ENCODE measurements around the gene RBM45.
"Not testable (repeated sequence)": the region's sequence is repeated elsewhere in the genome, so short reads cannot be mapped to it uniquely, and the experiment has no call there.

The RBM45 gene

DNA sequence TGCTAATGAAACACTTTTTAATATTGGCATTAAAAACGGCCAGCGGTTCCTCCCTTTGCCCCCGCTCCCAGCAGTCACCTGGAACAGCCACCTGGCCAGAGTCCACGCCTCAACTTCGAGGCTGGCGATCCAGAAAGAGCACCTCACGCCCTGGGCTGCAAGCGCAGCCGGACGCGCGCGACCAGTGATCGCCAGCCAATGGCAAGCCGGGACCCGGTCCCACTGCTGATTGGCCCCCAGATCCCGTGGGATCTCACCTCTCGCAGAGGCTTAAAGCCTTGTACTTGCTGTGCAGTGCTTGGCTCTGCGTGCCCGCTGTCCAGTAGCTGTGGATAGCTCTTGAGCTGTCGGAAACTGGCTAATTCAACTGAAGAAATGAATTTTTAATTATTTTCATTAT lies 4.1 kb upstream of the RBM45 start:
- DNase-seq (ENCODE audit: low spot score): no peak

DNA sequence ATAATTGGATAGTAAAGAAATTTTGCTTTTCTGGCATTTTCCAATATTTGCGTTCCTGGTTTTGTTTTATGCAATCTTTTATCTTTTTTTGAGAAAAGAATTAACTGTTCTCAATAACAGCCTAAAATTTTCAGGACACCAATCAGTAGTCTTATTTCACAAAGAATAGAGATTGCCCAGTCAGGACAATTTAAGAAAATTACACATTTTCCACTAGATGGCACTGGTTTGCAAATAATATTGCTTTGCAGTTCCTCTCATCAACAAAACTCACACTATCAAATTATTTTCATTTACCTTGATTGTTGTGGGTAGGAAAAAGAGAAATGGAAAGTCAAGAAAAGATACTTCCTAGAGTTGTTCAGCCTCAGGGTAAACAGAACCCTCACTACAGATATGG lies 2.4 kb upstream of the RBM45 start:
- peak; percentile 39 for DNase-seq (ENCODE audit: low spot score)

DNA sequence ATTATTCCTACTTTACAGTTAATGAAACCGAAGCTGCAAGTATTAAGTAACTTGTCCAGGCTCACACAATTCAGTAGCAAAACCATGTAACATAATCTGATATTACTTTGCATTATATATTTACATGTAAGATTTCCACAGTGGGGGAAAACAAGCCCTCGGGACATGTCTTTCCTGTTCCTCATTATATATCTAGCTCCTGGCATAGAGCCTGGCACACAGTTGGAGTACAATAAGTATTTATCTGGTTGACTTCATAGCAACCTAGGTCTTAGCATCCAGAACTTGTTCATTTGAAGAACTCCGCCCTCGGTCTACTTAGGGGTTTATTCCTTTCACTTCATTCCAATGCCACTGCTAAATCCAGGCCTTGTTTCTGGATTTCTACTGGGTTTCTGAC lies 1.6 kb upstream of the RBM45 start:
- no peak for DNase-seq (ENCODE audit: low spot score)

DNA sequence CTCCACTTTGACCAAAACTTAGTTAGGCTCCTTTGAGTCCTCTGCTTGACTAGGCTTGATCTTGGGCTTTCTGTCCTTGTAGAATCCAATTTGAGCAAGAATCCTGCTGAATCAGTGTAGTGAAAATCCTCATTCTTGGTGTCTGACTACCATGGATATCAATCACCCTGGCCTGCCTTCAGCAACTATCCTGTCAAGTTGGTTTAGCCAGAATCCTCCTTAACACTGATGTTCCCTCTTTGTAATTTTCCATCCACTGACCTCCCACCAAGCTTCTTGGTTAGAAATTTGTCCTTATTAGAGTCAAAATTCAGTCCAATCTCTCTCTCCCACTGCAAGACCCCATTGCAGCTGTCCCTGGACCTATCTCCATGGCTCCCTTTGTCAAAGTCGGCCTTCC lies 494 bp upstream of the RBM45 start:
- no peak for DNase-seq (ENCODE audit: low spot score)

DNA sequence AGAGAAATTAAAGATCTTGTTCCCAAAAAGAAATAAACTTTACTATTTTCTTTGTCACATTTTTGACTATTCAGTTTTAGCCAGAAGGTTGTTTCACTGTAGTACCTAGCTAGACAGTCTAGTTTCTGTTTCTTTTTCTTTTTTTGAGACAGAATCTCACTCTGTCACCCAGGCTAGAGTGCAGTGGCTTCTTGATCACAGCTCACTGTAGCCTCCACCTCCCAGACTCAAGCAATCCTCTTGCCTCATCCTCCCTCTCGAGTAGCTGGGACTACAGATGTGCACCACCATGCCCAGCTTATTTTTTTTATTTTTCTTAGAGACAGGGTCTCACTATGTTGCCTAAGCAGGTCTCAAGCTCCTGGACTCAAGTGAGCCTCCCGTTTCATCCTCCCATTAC lies 2.2 kb downstream of the RBM45 start:
- DNase-seq (ENCODE audit: low spot score): no peak

DNA sequence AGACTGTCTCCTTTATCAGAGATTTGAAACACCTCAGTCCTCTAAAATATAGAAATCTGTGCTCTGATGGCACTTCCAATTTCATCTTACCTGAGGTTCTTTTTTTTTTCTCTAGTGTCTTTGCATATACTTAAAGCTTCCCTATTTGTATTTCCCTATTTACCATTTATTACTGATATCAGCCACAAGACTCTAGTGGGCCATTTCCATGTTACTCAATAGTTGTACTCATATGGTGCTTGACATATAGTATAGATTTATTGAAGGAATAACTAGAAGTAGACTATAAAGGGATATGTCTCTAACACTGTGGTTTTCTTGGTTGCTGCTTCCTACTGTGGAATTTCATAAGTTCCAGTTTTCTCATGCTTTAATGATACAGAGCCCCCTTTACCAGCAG lies 3.0 kb downstream of the RBM45 start:
- DNase-seq (ENCODE audit: low spot score): no peak

DNA sequence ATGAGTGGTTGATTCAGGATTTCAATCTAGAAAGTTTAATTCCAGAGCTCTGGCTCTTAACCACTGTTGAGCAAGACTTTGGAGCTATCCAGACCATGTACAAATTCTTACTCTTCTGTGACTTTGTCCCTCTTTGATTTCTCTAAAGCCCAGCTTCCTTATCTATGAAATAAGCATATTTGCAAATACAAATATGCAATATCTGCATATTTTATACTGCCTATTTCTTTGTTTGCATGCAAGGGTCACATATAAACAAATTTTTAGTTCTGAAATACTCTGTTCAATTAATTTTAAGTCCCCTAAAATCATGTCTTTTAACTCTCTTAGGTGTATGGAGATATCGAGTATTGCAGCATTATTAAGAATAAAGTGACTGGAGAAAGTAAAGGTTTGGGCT lies 5.5 kb downstream of the RBM45 start:
- no peak for DNase-seq (ENCODE audit: low spot score)

DNA sequence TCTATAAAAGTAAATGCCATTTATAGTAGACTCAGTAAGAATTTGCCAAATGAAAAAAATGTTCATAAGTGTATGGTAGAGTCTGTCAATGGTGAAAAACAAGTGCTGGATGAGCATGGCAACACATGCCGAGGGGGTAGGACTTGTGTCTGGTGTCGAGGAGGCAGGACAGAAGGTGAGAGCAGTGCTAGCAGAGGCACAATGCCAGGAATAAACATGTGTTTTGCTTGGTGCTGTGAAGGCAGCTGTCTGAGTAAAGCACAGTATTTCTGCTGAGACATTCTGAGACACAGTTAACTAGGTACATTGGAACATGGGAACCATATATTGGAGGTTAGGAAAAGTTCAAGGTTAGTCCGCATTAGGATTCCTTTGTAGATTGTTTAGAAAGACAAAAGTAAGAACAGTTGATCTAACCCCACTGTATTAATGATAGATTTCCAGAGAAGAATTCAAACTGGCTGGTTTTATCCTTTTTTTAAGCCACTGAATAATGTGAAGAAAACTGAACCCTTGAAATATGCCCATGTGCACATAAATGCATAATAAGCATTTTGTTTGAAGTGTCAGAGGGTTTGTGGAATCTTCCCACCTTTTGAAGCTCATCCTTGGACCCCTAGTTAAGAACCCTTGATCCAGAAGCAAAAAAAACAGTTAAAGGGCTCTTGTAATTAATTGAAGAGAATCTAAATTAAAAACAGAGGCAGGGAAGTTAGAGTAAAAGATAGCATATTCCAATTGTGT lies 7.1 kb downstream of the RBM45 start:
- DNase-seq (ENCODE audit: low spot score): no peak

DNA sequence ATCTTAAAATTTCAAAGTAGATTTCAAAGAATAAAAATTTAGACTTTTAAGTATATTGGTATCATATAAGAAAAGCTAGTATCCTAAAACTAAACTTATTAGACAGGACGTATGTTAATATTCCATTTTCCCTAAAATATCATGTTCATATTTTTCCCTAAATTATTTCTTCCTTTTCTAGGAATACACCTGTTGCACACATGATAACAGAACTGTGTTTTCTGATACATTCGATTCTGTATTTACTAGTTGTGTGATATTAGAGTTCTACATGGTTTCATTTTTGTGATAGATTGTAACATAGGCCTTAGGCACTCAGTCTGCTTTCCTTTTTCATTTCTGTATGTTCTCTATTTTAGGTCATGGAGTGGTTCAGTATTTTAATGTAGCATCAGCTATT lies 10.9 kb downstream of the RBM45 start:
- DNase-seq (ENCODE audit: low spot score): no peak

DNA sequence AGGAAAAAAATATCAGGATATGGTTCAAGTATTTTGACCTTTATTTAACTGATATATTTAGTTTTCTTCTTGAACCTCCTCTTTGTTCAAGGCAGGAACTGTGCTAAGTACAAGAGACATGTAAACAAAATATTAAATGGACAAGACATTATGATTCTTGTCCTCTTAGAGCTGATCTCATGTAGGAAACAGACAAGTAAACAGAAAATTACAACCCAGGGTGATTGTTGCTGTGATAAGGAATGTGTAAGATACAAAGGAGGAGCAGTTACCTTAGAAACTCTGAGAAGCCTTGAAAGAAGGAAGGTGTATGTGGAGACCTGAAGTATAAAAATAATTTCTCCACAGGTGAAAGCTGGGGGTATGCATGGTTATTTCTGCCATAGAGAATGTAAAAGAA lies 12.9 kb downstream of the RBM45 start:
- DNase-seq (ENCODE audit: low spot score): no peak

DNA sequence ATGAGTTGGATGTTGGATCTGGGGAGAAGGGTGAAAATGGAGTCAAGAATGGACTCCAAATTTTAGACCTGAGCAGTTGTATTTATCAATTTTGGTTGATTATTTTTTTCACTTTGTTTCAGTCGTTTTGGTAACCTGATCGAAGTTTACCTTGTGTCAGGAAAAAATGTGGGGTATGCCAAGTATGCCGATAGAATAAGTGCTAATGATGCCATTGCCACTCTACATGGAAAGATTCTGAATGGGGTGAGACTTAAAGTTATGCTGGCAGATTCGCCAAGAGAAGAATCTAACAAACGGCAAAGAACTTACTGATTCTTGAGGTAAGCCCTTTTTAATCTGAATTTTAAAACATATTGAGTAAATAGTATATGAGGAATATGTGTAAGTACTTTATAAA lies 13.6 kb downstream of the RBM45 start:
- DNase-seq (ENCODE audit: low spot score): no peak

DNA sequence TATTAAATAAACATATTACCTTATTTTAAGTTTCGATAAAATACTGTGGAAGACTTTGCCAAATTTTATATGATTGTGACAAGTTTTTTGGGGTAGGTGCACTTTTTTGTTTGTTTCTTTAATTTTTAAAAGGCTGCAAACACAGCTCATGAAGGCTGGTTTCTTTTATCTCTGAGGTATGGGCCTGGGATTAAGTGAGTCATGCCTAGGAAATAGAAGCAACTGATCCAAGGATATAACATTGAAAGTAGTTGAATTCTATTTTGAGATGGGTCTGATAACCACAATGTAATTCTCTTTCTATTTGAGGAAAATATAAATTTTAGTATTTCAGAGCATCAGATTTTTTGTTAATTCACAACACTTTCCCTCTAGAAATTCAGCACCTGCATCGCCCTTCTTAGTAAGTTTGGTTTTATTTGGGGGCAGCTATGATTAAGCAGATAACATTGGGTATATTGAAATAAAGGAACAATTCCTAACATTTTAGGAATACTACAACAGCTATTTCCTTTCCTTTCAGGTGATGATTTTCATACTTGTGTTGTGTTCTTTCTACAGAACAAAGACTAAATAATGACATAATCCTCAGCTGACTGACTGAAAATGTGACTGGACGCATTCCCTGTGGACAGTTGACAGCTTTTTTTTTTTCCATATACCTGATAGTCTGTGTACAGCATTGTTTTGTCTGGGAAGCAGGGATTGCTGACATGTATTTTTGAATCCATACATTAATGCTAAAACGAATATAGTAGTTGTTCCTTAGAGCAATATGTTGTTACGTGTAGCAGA lies 16.8 kb downstream of the RBM45 start:
- DNase-seq (ENCODE audit: low spot score): no peak

DNA sequence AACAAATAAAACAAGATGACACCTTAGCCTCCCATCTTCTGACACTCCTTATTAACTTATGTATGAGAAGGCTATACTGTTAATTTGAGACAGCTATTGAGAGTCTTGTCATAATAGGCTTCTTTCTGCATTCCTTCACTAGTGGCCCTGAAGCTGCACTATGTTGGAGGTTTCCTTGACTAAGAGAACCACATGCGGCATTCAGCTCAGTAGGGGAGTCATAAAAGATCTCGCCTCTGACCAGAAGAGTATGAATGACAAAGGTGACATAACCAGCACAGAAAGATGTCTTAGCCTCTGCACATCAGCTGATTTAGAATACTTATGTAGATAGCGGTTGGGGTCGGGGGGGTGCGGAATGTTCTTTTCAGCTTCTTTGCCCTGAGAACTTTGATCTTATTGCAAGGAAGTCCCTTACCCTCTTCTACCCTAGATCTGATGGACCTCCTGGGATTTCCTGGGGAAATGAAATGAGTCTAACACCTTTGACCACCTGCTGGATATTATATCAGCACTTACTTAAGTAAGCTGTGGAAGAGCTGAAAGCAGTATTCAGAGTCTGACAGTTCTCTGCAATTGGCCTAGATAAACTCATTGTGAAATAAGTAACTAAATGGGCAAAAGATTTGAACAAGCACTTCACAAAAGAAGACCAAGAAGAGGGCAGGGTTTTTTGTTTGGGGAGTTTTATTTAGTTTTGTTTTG lies 24.2 kb downstream of the RBM45 start:
- DNase-seq (ENCODE audit: low spot score): no peak

DNA sequence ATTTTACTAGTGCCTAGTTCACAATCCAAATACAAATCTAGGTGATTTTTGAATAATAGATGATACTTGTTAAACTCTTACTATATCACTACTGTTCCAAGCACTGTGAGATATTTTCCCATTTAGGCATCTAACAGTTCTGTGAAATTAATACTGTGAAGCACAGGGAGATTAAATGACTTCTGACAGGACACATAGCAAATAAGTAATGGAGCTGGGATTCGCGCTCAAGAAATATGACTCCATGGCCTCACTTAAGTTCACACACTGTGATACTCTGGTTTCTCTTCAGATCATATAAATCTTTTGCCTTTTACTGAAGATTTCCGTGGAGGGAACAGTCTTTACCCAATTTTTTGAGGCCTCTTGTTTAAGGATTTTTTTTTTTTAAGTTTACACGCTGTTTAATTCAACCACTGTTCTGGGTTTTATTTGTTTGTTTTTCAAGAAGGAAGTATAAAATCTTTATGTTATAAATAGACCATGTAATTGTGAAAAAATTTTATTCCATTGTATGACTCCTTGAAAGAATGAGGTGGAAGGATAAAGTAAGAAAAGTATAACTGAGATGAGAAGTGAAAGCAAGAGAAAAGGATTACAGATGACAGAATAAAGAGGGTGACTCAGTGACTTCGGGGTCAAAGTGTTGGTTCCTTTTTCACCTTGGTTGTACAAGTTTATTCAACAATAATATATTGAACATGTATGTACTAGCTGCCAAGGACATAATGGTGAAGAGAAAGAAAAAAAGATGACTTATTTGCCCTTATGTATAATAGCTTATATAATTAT lies 30.2 kb downstream of the RBM45 start:
- no peak for DNase-seq (ENCODE audit: low spot score)

DNA sequence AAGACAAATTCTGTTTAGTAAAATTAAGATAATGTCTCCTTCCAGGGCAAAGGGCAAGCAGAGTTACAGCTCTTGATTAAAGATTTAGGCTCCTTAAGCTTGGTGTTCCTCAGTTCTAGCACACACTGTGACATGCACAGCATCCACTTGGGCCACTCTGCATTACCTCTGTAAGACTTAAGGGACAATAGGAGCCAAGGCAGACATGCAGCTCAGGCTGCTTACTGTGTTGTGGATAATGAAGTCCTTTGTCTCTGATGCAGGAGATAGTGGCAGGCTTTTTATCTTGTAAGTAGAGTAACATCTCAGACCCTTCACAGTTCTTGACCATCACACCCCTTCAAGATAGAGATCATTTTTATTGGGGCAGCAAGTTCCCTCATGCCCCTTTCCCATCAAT lies 31.2 kb downstream of the RBM45 start:
- DNase-seq (ENCODE audit: low spot score): no peak

DNA sequence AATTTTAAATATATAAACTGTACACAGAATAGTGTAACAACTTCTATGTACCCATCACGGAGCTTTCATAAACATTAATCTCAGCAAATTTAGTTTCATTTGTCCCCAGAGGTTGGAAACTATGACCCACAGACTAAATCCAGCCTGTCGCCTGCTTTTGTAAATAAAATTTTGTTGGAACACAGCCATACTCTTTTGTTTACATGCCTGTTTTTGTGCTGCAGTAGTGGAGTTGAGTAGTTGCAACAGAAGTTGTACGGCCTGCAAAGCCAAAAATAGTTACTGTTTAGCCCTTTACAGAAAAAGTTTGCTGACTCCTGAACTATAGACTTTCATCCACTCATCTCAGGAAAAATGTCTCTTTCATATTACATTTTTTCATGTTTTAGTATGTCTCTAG lies 39.8 kb downstream of the RBM45 start:
- DNase-seq (ENCODE audit: low spot score): no peak

DNA sequence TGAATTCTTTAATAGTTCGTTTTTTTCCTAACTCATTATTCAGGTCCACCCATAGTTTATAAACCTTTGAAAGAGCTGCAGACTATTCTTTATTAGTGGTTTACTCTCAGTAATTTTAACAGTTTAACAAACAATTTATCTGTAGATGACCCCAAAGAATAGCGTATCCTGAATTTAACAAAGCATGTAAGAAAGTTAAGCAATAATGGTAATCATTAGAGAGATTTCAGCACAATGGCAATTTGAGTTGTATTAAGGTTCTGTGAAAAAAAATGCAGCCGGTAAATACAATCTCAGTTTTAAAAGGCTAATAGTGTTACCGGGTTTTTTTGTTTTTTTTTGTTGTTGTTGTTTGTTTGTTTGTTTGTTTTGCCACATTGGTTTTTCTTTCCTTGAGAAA lies 40.3 kb downstream of the RBM45 start:
- DNase-seq (ENCODE audit: low spot score): no peak

DNA sequence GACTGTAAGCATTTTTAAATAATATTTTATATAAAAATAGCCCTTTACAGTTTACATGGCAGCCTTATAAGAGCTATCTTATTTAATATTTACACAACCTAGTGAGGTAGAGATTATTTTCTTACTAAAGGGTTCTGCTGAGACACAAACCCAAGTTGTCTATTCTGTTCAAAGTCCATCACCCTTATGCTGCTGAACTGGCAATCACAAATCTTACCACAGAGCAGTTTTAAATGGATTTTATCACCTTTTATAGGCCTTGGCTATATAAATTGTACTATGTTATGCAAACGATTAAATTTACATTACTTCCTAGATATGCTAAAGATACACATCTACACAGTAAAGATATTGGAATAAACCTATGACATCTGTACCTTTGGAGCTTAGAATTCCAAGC lies 40.7 kb downstream of the RBM45 start:
- DNase-seq (ENCODE audit: low spot score): no peak

DNA sequence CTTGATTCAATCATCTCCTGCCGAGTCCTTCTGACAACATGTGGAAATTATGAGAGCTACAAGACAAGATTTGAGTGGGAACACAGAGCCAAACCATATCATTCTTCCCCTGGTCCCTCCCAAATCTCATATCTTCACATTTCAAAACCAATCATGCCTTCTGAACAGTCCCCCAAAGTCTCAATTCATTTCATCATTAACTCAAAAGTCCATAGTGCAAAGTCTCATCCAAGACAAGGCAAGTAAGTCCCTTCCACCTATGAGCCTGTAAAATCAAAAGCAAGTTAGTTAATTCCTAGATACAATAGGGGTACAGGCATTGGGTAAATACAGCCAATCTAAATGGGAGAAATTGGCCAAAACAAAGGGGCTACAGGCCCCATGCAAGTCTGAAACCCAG lies 41.6 kb downstream of the RBM45 start:
- DNase-seq (ENCODE audit: low spot score): not testable (repeated sequence)

DNA sequence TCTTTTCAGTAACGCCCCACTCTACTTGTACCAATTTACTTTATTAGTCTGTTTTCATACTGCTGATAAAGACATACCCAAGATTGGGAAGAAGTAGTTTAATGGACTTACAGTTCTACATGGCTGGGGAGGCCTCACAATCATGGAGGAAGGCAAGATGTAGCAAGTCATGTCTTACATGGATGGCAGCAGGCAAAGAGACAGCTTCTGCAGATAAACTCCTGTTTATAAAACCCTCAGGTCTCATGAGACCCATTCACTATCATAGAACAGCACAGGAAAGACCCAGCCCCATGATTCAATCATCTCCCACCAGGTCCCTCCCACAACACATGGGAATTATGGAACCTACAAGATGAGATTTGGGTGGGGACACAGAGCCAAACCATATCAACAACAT lies 43.3 kb downstream of the RBM45 start:
- no peak for DNase-seq (ENCODE audit: low spot score)

DNA sequence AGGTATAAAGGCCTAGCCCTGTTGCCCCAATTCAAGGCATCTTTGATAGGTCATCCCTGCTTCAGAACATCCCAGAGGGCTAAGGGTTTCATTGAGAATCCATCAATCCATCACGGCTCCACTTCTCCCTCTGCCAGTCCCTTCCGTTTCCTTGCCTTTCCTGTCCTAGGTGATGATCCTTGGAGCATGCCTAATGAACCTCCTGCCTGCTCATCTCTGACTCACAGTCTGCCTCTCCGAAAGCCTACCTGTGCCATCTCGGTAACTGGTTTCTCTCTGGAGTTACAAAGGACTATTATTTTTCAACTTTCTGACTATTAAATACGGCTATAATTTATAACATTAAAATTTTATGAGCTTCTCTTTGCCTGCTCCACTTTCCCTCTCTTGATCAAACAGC lies 45.3 kb downstream of the RBM45 start:
- DNase-seq (ENCODE audit: low spot score): no peak

DNA sequence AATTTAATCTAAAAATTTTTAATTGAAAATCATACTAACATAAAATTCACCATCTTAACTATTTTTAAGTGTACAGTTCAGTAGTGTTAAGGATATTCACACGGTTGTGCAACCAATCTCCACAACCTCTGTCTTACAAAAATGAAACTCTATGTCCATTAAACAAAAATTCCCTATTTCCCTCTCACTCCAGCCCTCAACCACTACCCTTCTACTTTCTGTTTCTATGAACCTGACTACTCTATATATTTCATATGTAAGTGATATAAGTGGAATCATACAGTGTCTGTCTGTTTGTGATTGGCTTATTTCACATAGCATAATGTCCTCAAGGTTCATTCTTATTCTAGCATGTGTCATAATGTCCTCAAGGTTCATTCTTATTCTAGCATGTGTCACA lies 47.7 kb downstream of the RBM45 start:
- DNase-seq (ENCODE audit: low spot score): no peak

Data from D341Med (cell line).